GM12801 (cell line): ENCODE results near the gene NAALADL2.

Experiments used
- CTCF ChIP-seq: IDR thresholded peaks from one replicate; pipeline ENCODE4 v1.5.1; 2011; ENCODE audit warnings: control low read depth; ENCODE audit not compliant: insufficient read length; ENCODE audit errors: extremely low read depth

The NAALADL2 gene

DNA sequence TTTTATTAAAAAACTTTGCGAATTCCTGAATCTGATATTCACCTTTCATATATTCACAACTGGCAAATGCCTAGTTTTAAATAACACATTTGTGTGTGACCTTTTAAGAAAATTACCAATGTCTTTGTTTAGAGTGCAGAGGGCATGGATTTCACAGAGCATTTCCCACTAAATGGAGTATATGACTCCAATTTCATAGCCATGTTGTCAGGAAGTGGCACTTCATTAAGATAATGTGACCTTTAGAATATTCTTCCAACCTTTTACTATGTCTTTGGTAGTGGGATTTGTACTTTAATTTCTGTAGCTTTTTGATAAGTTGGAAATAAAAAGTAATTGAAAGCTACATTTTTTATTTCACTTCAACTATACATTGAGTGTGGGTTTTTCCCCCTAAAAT, 188.7 kb downstream of the NAALADL2 start:
- no peak for TF ChIP-seq CTCF

- no peak for TF ChIP-seq CTCF
These were observed 198.3 kb downstream of the NAALADL2 start for GRCh38 chr3:175057401-175057800.

GRCh38 chr3:175059788-175060187, 200.7 kb downstream of the NAALADL2 start:
- no peak for TF ChIP-seq CTCF

DNA sequence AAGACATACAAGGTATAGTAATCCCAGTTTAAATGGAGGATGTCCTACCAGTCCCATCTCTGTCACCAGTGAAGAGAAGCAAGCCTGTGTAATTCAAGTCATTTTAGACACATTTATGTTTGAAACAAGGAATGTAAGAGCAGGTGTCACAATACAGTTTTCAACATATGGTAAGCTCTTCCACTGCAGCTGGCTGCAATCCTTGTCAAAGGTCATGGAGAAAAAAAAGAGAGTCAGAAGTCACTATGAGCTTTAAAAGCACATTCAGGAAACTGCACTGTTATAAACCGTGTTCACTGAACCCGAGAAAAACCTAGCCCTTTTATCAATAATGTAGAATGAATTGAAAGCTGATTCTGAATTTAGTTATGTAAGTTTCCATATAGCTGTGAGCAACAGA, 206.4 kb downstream of the NAALADL2 start:
- no peak for TF ChIP-seq CTCF

DNA sequence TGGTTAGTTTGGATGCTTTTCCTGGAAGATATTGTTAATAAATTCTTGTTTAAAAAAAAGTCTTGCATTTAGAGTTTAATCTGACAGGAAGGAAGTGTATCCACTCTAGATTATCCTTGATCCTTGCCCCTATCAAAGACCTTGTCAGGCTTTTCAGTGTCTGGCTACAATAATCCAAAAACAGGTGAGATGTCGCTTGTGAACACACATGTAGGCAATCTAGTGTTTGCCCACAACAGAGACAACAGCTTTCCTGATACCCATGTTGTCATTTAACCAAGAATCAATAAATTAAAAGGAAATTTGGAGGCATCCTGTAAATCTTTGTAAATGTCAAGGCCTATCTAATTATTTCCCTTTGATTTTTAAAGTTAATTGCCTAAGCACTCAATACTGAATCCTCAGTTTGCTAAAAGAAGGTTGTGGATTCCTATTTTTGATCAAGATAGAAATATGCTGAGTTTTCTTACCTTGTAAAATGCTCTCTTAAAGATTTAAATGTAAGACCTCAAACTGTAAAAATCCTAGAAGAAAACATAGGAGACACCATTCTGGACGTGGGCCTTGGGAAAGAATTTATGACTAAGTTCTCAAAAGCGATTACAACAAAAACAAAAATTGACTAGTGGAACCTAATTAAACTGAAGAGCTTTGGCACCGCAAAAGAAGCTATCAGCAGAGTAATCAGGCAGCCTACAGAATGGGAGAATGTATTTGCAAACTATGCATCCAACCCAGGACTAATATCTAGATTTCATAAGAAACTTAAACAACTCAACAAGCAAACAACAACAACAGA, 207.7 kb downstream of the NAALADL2 start:
- TF ChIP-seq CTCF, result no peak

DNA sequence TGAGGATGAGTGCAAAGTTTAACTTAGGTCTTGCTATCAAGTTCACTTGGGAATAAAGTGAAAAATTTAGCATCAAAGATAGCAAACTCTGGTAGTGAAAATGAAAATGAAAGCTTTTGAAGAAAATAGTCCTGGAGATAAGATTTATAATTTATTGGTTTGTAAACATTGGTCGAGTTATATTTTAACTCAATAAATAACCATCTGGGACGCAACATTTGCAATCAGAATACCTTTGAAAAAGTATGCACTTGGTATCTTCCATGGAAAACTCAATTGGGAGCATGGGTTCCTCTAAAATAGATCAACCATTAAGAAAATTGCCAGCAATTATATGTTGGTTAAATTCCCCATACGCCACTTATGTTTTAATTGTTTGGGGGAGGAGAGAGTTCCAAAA, 209.5 kb downstream of the NAALADL2 start:
- no peak for TF ChIP-seq CTCF

DNA sequence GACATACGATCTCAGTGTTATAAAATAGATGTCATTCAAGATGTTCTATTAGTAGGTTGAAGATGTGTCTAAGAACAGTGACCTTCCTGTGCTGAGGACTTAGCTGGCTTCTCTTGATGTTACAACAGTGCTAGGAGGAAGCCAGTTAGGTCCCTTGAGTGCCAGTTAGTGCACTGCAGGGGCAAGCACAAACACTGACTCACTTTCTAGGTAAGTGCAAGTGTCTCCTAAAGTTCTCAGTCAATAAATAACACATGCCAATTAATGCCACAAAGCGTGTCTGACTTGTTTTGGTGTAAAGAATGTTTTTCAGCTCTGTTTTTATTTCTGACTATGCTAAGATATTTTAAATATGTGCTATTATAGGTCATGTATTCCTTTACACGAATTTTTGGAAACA, 211.8 kb downstream of the NAALADL2 start:
- no peak for TF ChIP-seq CTCF
